Renal pelvis (tissue), 12 donors: ENCODE measurements around the gene ATG4A. TPM values are rescaled to one million over a fixed set of nuclear protein-coding genes. Genes with fewer than 3 reads are reported as not detected.

Source experiments
- DNase-seq: peaks from one replicate; pipeline ENCODE4 v3.0.0-alpha.2; 2013
- long read RNA-seq, 16 experiments: transcript quantifications; one replicate each; lab custom pipeline, GENCODE V29; 2026
- polyA plus RNA-seq, 3 donors: library from polyadenylated mRNA; unstranded; fragments of 120-200 nt; gene quantifications; one replicate each; pipeline ENCODE4 v1.2.1, GENCODE V29; 2013; ENCODE audit not compliant: insufficient read length in 3 of 3

Gene ATG4A
- polyA plus RNA-seq, result 10 to 100 TPM; 11.9 to 12.3 (median 12.2) TPM
- long read RNA-seq, donor 1, result 0 reads
- long read RNA-seq, donor 2, partial matches to known transcripts, result 0 of 2 reads
- long read RNA-seq, donor 2, other reads (novel, unspliced or antisense), result 0 of 2 reads
- long read RNA-seq, donor 3, result 0 reads
- long read RNA-seq, donor 4, partial matches to known transcripts, result 0 of 2 reads
- long read RNA-seq, donor 4, other reads (novel, unspliced or antisense), result 0 of 2 reads
- long read RNA-seq, donor 5, partial matches to known transcripts, result 0 of 2 reads
- long read RNA-seq, donor 5, other reads (novel, unspliced or antisense), result 0 of 2 reads
- long read RNA-seq, donor 6, partial matches to known transcripts, result 0 of 2 reads
- long read RNA-seq, donor 6, other reads (novel, unspliced or antisense), result 0 of 2 reads
- long read RNA-seq, donor 7, partial matches to known transcripts, result 9 of 12 reads
- long read RNA-seq, donor 7, other reads (novel, unspliced or antisense), result 0 of 12 reads
- long read RNA-seq, donor 8, partial matches to known transcripts, result 0 of 1 reads
- long read RNA-seq, donor 8, other reads (novel, unspliced or antisense), result 0 of 1 reads
- long read RNA-seq, donor 9, partial matches to known transcripts, result 0 of 3 reads
- long read RNA-seq, donor 9, other reads (novel, unspliced or antisense), result 0 of 3 reads
- long read RNA-seq, donor 10, partial matches to known transcripts, result 0 of 1 reads
- long read RNA-seq, donor 10, other reads (novel, unspliced or antisense), result 0 of 1 reads
- long read RNA-seq, donor 11, partial matches to known transcripts, result 0 of 1 reads
- long read RNA-seq, donor 11, other reads (novel, unspliced or antisense), result 0 of 1 reads
- long read RNA-seq, donor 12, partial matches to known transcripts, result 0 of 1 reads
- long read RNA-seq, donor 12, other reads (novel, unspliced or antisense), result 0 of 1 reads
- long read RNA-seq, donor 13, result 0 reads
- long read RNA-seq, donor 14, partial matches to known transcripts, result 0 of 2 reads
- long read RNA-seq, donor 14, other reads (novel, unspliced or antisense), result 0 of 2 reads
- long read RNA-seq, donor 15, partial matches to known transcripts, result 0 of 1 reads
- long read RNA-seq, donor 15, other reads (novel, unspliced or antisense), result 0 of 1 reads
- long read RNA-seq, donor 16, partial matches to known transcripts, result 0 of 2 reads
- long read RNA-seq, donor 16, other reads (novel, unspliced or antisense), result 0 of 2 reads

GRCh38 chrX:108091264-108091877, at the start of gene ATG4A, which contains the start of gene PSMD10:
TSS of gene ATG4A (plus strand) at chrX:108091778. CDS start at chrX:108091827, 49 bp downstream.
TSS of gene PSMD10 (minus strand) at chrX:108091542. CDS start at chrX:108091520, 22 bp downstream.
- peak; percentile 96 for DNase-seq

GRCh38 chrX:108044554-108045256, 46.9 kb upstream of the ATG4A start, which contains the start of gene VSIG1:
TSS of gene VSIG1 (plus strand) at chrX:108045065. CDS start at chrX:108045131, 66 bp downstream.
- DNase-seq, result no peak

- no peak for DNase-seq
These were observed 41.9 kb upstream of the ATG4A start for GRCh38 chrX:108049649-108050048.

- DNase-seq, result no peak
These were observed 38.4 kb upstream of the ATG4A start for GRCh38 chrX:108053218-108053617.

- DNase-seq, result no peak
These were observed 36.0 kb upstream of the ATG4A start for GRCh38 chrX:108055546-108055945.

GRCh38 chrX:108059801-108060200, 31.8 kb upstream of the ATG4A start:
- DNase-seq, result no peak

- no peak for DNase-seq
These were observed 27.6 kb upstream of the ATG4A start for GRCh38 chrX:108064001-108064400.

GRCh38 chrX:108064613-108065012, 27.0 kb upstream of the ATG4A start:
- DNase-seq, result no peak

GRCh38 chrX:108068121-108068520, 23.5 kb upstream of the ATG4A start:
- DNase-seq, result no peak

- DNase-seq, result no peak
These were observed 20.7 kb upstream of the ATG4A start for GRCh38 chrX:108070891-108071290.

- DNase-seq, result no peak
These were observed 20.0 kb upstream of the ATG4A start for GRCh38 chrX:108071578-108071977.

GRCh38 chrX:108072746-108073145, 18.8 kb upstream of the ATG4A start:
- no peak for DNase-seq

GRCh38 chrX:108081110-108081509, 10.5 kb upstream of the ATG4A start:
- DNase-seq, result no peak

- DNase-seq, result no peak
These were observed 3.8 kb upstream of the ATG4A start for GRCh38 chrX:108087792-108088191.

GRCh38 chrX:108088511-108088910, 3.1 kb upstream of the ATG4A start:
- DNase-seq, result no peak

- peak; percentile 7 for DNase-seq
These were observed 901 bp upstream of the ATG4A start for GRCh38 chrX:108090491-108091263.

- DNase-seq, result no peak
These were observed 307 bp downstream of the ATG4A start for GRCh38 chrX:108091878-108092291.

GRCh38 chrX:108097380-108097779, 5.8 kb downstream of the ATG4A start:
- no peak for DNase-seq

GRCh38 chrX:108105473-108105872, 13.9 kb downstream of the ATG4A start:
- DNase-seq, result no peak

- DNase-seq, result no peak
These were observed 23.0 kb downstream of the ATG4A start for GRCh38 chrX:108114541-108114940.
